Neural cell (in vitro differentiated cells): ENCODE data around the gene TRERF1.

Source experiments
- EP300 ChIP-seq: fragments of 450-650 bp; conservative IDR thresholded peaks from 2 replicates; pipeline ENCODE4 v1.6.1; 2014; ENCODE audit warnings: antibody characterized with exemption, mild to moderate bottlenecking, moderate library complexity; ENCODE audit not compliant: poor library complexity, severe bottlenecking
- TAF1 ChIP-seq: IDR thresholded peaks from 2 replicates; pipeline ENCODE4 v1.6.1; 2012; ENCODE audit warnings: low read depth
- TF ChIP-seq, protein P1 (sequence below): fragments of 450-650 bp; IDR thresholded peaks from 2 replicates; pipeline ENCODE4 v1.5.1; 2014; ENCODE audit warnings: antibody characterized with exemption, mild to moderate bottlenecking, moderate library complexity; ENCODE audit not compliant: poor library complexity, severe bottlenecking
- TF ChIP-seq, protein P2 (sequence below): IDR thresholded peaks from 2 replicates; pipeline ENCODE4 v1.6.1; 2012; ENCODE audit warnings: borderline replicate concordance

- TF ChIP-seq, protein P1, sequence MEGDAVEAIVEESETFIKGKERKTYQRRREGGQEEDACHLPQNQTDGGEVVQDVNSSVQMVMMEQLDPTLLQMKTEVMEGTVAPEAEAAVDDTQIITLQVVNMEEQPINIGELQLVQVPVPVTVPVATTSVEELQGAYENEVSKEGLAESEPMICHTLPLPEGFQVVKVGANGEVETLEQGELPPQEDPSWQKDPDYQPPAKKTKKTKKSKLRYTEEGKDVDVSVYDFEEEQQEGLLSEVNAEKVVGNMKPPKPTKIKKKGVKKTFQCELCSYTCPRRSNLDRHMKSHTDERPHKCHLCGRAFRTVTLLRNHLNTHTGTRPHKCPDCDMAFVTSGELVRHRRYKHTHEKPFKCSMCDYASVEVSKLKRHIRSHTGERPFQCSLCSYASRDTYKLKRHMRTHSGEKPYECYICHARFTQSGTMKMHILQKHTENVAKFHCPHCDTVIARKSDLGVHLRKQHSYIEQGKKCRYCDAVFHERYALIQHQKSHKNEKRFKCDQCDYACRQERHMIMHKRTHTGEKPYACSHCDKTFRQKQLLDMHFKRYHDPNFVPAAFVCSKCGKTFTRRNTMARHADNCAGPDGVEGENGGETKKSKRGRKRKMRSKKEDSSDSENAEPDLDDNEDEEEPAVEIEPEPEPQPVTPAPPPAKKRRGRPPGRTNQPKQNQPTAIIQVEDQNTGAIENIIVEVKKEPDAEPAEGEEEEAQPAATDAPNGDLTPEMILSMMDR: no peak
- TF ChIP-seq, protein P2, sequence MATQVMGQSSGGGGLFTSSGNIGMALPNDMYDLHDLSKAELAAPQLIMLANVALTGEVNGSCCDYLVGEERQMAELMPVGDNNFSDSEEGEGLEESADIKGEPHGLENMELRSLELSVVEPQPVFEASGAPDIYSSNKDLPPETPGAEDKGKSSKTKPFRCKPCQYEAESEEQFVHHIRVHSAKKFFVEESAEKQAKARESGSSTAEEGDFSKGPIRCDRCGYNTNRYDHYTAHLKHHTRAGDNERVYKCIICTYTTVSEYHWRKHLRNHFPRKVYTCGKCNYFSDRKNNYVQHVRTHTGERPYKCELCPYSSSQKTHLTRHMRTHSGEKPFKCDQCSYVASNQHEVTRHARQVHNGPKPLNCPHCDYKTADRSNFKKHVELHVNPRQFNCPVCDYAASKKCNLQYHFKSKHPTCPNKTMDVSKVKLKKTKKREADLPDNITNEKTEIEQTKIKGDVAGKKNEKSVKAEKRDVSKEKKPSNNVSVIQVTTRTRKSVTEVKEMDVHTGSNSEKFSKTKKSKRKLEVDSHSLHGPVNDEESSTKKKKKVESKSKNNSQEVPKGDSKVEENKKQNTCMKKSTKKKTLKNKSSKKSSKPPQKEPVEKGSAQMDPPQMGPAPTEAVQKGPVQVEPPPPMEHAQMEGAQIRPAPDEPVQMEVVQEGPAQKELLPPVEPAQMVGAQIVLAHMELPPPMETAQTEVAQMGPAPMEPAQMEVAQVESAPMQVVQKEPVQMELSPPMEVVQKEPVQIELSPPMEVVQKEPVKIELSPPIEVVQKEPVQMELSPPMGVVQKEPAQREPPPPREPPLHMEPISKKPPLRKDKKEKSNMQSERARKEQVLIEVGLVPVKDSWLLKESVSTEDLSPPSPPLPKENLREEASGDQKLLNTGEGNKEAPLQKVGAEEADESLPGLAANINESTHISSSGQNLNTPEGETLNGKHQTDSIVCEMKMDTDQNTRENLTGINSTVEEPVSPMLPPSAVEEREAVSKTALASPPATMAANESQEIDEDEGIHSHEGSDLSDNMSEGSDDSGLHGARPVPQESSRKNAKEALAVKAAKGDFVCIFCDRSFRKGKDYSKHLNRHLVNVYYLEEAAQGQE: no peak
- TF ChIP-seq TAF1 (no peak), EP300 (no peak)
Observed at GRCh38 chr6:42459888-42460287, 8.2 kb upstream of the TRERF1 start.
